Fibroblast of mammary gland (primary cell): ENCODE data around the gene SOWAHB.

Experiments
- DNase-seq: peaks from one replicate; pipeline ENCODE4 v3.0.0-alpha.2; 2010; ENCODE audit warnings: low read depth
- H3K4me3 ChIP-seq: 2 replicates; pipeline ENCODE4 v1.5.1; 2011; ENCODE audit warnings: low read depth, mild to moderate bottlenecking, low read length, moderate library complexity; ENCODE audit not compliant: control insufficient read depth
- CTCF ChIP-seq: conservative IDR thresholded peaks from 2 replicates; pipeline ENCODE4 v1.5.1; 2011; ENCODE audit warnings: low read depth, low read length, inconsistent platforms; ENCODE audit not compliant: control insufficient read depth, insufficient read depth

SOWAHB gene

GRCh38 chr4:76931576-76932276, 33.8 kb upstream of the SOWAHB start:
- no peak for DNase-seq
- no peak overlapping the region for H3K4me3 ChIP-seq
- TF ChIP-seq CTCF: no peak

DNA sequence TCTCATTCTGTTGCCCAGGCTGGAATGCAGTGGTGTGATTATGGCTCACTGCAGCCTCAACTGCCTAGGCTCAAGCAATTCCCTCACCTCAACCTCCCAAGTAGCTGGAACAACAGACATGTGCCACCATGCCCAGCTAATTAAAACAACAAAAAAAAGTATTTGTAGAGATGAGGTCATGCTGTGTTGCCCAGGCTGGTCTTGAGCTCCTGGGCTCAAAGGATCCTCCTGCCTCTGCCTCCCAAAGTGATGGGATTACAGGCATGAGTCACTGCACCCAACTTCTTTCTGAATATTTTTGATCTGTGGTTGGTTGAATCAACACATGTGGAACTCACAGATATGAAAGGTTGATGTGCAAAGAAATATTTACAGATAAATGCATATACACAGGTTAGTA, 33.1 kb upstream of the SOWAHB start:
- DNase-seq: no peak
- TF ChIP-seq CTCF: no peak

GRCh38 chr4:76930685-76931084, 32.7 kb upstream of the SOWAHB start:
- TF ChIP-seq CTCF: no peak
- DNase-seq: no peak
- no peak overlapping the region for H3K4me3 ChIP-seq

More for the DNA sequence above, 33.1 kb upstream of the SOWAHB start:
- H3K4me3 ChIP-seq: no peak overlapping the region

DNA sequence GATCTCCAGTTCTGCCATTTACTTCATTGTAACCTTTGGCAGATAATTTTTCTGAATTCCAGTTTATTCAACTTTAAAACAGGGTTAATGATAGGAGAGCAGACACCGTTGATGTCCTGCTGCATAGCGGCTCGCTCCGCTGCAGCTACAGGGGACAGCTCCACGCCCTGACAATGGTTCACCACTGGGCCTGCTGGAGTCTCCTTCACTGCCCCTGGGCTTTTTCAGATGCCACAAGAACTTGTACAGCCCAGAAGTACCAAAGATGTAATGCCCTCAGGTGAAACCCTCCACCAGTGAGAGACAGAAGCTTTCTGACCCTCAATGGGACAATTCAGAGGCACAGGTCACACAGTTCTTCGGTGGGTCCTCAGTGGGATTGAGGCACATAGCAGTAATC, 28.9 kb upstream of the SOWAHB start:
- H3K4me3 ChIP-seq: no peak overlapping the region
- no peak for DNase-seq
- no peak for TF ChIP-seq CTCF

- DNase-seq: no peak
- no peak overlapping the region for H3K4me3 ChIP-seq
- no peak for TF ChIP-seq CTCF
These were observed 25.8 kb upstream of the SOWAHB start for GRCh38 chr4:76923619-76924357.

GRCh38 chr4:76920715-76921114, 22.8 kb upstream of the SOWAHB start:
- TF ChIP-seq CTCF: no peak
- no peak overlapping the region for H3K4me3 ChIP-seq
- no peak for DNase-seq

DNA sequence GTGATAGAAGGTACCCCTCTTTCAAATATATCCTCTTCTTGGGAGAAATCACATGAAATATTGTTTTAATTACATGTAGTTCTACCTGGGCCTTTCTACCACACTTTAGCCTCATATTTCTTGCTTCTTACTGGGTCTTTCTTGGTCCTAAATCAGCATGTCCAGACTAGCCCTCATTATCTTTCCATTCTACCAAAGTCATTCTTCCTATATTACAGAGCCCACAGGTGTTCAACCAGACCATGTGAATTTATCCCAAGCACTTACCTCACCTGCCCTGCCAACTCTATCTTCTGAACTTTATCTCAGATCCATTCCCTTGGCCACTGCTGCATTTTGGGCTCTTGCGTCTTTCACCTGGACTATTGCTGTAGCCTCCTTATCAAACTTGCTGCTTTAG, 11.8 kb upstream of the SOWAHB start:
- DNase-seq: no peak
- TF ChIP-seq CTCF: no peak
- H3K4me3 ChIP-seq: no peak overlapping the region
